Measurements from ENCODE around the gene HSD17B11.

DNA sequence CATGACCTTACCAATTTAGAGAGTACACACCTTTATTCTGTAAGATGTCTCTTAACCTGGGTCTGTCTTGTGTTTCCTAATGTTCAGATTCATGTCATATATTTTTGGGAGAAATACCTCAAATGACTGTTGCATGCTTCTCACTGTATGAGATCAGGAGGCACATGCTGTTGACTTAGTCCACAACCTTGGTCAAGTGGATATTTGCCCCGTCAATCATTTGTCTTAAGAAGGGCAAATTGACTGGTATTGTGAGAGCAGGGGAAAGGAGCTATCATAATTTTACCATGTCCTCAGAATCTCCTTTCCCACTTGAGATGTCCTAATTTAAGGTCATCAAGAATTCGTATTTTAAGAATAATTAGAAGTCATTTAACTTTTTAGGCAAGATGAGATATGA, 42.4 kb upstream of the HSD17B11 start:
- TF ChIP-seq, protein P1, sequence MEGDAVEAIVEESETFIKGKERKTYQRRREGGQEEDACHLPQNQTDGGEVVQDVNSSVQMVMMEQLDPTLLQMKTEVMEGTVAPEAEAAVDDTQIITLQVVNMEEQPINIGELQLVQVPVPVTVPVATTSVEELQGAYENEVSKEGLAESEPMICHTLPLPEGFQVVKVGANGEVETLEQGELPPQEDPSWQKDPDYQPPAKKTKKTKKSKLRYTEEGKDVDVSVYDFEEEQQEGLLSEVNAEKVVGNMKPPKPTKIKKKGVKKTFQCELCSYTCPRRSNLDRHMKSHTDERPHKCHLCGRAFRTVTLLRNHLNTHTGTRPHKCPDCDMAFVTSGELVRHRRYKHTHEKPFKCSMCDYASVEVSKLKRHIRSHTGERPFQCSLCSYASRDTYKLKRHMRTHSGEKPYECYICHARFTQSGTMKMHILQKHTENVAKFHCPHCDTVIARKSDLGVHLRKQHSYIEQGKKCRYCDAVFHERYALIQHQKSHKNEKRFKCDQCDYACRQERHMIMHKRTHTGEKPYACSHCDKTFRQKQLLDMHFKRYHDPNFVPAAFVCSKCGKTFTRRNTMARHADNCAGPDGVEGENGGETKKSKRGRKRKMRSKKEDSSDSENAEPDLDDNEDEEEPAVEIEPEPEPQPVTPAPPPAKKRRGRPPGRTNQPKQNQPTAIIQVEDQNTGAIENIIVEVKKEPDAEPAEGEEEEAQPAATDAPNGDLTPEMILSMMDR (IDR thresholded peaks at IDR 0.05; ENCODE audit: insufficient read depth, low read length), result no peak
- no peak for TF ChIP-seq GABPA (IDR thresholded peaks at IDR 0.05; ENCODE audit: low read depth)
- no peak for TF ChIP-seq POLR2AphosphoS5 (IDR thresholded peaks at IDR 0.05; ENCODE audit: low read depth)
- TF ChIP-seq SPI1 (IDR thresholded peaks at IDR 0.05; ENCODE audit: borderline replicate concordance, low read depth), result no peak
- TF ChIP-seq, protein P2, sequence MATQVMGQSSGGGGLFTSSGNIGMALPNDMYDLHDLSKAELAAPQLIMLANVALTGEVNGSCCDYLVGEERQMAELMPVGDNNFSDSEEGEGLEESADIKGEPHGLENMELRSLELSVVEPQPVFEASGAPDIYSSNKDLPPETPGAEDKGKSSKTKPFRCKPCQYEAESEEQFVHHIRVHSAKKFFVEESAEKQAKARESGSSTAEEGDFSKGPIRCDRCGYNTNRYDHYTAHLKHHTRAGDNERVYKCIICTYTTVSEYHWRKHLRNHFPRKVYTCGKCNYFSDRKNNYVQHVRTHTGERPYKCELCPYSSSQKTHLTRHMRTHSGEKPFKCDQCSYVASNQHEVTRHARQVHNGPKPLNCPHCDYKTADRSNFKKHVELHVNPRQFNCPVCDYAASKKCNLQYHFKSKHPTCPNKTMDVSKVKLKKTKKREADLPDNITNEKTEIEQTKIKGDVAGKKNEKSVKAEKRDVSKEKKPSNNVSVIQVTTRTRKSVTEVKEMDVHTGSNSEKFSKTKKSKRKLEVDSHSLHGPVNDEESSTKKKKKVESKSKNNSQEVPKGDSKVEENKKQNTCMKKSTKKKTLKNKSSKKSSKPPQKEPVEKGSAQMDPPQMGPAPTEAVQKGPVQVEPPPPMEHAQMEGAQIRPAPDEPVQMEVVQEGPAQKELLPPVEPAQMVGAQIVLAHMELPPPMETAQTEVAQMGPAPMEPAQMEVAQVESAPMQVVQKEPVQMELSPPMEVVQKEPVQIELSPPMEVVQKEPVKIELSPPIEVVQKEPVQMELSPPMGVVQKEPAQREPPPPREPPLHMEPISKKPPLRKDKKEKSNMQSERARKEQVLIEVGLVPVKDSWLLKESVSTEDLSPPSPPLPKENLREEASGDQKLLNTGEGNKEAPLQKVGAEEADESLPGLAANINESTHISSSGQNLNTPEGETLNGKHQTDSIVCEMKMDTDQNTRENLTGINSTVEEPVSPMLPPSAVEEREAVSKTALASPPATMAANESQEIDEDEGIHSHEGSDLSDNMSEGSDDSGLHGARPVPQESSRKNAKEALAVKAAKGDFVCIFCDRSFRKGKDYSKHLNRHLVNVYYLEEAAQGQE (IDR thresholded peaks at IDR 0.05; ENCODE audit: insufficient replicate concordance, low read depth), result no peak
